Epidermal melanocyte (primary cell): ENCODE results near the gene SETMAR.
"Not testable (repeated sequence)": the region's sequence is repeated elsewhere in the genome, so short reads cannot be mapped to it uniquely, and the experiment has no call there.

Source experiments
- DNase-seq: peaks from one replicate; pipeline ENCODE4 v3.0.0; 2011; ENCODE audit warnings: low spot score; ENCODE audit not compliant: insufficient read length

SETMAR gene

DNA sequence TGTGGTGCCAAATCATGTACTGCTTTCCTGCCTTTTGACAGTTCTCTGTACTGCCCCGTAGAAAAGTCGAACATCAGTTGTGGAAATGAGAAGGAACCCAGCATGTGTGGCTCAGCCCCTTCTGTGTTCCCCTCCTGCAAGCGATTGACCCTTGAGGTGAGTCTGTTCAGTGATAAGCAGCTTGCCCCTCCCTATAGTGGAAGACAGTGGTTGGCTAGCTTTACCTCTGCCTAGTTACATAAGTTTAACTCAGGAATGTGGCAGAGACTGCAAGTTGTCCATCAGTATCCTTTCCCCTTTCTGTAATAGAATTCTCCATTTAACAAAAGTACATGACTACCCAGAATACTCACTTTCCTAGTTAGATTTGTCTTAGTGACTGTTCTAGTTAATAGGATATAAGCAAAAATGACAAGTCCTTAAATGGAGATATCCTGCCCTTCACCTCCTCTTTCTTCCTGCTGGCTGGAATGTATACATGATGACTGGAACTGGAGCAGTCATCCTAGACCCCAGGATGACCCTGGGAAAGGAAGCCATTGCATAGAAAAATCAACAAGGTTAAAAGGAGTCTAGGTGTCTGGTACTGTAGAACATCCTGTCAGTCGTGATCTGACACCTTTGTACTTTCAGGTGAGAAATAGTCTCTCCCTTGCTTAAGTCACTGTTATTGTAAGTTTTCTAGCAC, 10.6 kb downstream of the SETMAR start:
- no peak for DNase-seq

DNA sequence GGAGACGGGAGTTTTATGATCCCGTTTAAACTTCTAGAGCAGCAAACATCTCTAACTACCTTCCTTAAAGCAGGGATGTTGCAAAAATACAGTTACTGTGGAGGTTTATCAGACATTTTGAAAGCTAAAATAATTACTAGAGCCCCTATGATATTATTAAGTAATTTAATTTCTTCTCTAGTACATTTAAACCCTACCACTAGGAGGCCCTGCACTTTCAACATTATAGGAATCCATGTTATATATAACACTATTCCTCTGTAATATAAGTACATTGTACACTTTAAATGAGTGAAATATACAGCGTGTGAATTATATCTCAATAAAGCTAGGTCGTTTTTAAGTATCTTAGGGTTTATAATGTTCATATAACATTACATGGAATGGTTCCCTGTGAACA, 11.5 kb downstream of the SETMAR start:
- no peak for DNase-seq

DNA sequence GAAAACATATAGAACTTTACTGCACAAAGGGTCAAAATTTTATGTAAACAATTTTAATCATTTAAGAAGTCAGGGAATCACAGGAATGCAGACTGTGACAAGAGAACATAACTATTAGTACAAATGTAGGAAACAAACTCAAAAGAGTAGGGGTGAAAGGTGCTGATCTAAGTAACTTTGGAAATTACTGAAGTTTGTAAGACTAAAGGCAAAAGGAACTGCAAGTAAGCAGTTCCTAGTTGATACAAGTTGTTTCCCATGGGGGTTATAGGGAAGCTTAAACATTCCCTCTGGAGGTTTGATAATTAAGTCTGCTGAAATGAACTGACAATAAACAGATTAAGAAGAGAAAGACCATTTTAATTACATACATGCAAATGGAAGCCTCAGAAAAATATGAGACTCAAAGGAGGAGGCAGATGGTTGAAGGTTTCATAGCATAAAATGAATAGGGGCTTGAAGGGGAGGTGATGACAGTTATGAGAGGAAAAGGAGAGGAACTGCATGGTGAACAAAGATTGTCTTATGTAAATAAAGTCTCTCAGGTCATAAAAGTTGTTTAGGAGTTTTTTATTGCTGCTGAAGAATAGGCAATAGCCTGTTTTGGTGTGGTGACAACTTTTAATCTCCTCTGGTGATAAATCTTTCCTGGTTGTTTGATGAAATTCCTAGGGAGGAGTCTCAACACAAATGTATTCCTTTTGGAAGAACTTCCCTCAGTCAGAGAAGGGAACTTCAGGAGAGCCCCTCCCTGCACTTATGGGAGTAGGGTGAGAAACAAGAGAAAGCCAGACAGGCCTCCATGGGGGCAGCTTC, 17.1 kb downstream of the SETMAR start:
- DNase-seq = no peak

DNA sequence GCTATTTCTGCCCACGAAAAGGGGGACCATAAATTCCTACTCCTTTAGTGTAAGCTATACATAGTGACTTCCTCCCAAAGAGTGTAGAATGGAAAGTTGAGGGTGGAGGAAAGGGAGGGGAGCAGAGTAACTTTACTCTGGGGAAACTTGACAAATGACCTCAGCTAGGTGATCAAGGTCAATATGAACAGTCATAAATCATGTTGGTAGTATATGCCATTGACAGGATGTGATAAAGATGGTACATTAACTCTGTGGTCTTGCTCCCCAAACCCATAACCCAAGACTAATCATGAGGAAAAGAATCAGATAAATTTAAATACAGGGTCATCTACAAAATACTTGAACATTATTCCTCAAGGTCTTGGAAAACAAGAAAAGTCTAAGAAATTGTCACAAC, 18.6 kb downstream of the SETMAR start:
- no peak for DNase-seq

DNA sequence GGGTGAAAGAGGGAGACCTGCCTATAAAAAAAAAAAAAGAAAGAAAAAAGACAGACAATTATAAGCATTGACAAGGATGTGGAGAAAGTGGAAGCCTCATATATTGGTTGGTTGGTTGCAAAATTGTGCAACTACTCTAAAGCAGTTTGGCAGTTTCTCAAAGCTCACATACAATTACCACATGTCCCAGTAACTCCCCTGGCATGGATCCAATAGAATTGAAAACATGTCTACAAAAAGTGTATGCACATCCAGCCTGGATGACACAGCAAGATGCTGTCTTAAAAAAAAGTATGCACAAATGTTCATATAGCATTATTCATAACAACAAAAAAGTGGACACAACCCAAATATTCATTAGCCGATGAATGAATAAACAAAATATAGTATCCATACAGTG, 19.5 kb downstream of the SETMAR start:
- DNase-seq = no peak

DNA sequence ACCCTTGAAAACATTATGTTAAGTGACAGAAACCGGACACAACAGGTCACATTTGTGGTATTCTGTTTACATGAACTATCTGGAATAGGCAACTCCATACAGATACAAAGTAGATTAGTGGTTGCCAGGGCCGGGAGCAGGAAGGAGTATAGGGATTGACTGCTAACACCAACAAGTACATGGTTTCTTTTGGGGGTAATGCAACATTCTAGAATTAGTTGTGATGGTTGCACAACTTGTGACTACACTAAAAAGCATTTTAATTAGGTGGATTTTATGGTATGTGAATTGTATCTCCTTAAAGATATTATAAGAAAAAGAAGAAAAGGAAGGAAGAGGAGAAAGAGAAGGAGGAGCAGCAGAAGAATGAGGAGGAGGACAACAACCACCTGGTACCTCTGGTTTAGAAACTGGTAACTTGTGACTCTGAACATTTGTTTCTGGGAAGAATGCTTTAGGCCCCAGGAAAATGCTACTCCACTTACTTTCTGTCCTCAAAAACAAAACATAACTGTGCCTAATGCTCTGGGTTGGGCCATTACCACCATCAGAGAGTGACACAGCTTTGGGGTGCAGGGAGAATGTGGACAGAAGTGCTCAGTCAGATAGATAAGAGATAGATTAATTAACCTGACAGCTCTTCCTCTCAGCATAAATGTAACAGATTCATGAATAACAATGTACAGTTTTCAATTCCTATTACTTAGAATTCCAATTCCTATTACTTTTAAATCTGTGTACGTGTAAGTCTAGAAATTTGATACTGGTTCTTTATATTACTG, 20.3 kb downstream of the SETMAR start:
- DNase-seq = no peak

DNA sequence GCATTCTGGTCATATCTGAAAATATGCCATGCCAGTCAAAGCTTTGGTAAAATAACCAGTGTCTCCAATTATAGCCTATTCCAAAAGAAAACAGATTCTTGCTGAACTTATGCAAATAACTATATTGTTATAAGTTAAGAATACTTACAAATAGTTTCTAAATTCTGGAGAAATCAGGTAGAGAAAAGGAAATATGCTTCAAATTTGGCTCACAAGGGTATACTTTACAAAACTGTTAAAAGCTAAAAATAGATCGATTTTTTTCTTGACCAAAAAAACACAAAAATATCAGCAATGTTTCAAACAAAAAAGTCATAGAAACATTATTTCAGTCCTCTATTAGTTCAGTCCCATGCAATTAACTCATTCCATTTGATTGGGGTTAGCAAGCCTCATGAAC, 23.7 kb downstream of the SETMAR start:
- no peak for DNase-seq

DNA sequence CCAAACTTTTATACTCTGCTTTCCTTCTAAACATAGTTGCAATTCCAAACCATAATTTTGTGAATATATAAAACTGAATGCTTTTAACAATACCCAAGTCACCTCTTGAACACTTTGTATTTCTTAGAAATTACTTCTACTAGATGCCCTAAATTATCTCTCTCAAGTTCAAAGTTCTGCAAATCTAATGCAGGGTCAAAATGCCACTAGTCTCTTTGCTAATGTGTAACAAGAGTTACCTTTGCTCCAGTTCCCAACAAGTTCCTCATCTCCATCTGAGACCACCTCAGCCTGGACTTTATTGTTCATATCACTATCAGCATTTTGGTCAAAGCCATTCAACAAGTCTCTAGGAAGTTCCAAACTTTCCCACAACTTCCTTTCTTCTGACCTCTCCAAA, 26.6 kb downstream of the SETMAR start:
- DNase-seq = not testable (repeated sequence)

DNA sequence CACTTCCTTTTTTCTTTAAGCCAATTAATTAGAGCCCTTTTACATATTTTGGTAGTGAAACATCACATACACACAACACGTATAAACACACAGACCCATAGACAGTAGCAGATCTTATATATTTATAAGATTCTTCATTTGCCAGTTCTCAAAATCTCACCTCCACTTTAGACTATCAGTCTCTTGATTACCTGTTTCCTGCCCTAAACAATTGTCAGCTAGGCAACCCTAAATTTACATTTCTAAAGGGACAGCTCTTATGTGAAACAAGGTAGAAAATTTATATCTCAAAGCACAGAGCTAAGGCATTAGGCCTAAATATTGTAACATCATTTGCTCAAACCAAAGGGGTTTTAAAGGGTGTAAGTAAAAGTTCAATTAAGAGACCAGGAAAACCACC, 28.9 kb downstream of the SETMAR start:
- no peak for DNase-seq

DNA sequence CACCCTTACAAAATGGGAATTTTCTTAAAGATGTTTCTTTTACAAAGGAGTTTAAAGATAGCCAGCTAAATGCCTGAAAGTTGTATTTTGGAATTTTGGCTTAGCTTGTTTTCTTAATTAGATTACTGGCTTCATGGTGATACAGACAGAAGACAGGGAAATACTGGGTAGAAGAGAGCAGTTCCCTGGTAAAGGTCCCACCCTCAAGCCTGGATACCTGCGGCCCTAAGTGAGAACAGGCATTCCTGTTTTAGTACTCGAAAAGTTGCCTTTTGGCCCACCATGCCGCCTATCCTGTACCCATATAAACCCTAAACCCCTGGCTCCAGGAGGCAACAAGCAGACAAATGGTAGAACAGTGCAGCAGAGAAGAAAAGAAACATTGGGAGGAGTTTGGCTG, 29.4 kb downstream of the SETMAR start:
- no peak for DNase-seq

DNA sequence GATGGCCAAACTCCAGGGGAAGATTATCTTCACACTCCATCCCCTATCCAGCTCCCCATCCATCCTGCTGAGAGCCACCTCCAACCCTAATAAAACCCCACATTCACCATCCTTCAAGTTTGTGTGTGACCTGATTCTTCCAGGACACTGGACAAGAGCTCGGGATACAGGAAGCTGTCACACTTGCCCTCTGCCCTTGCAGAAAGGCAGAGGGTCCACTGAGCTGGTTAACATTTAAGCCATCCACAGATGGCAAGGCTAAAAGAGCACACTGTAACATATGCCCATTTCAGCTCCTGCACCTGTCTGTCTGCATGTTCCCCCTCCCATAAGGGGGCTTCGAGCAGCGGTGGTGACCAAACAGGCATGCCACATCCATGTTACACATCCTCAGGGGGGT, 29.8 kb downstream of the SETMAR start:
- no peak for DNase-seq

DNA sequence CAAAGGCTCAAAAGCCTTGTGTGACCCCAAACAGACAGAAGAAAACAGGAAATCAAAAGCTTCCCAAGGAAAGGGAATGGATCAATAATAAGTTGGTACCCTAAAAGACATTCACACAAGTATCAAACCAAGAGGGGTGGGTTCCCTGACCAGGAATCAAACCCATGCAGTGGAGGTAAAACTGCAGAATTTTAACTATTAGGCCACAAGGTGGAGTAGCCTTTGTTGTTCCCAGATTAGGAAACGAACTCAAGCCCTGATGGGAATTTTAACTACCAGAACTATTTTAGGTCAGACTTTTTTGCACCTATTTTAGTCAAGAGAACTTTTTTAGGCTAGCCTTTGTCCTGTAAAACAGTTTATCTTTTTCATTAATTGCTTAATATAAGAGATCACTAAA, 31.4 kb downstream of the SETMAR start:
- no peak for DNase-seq

DNA sequence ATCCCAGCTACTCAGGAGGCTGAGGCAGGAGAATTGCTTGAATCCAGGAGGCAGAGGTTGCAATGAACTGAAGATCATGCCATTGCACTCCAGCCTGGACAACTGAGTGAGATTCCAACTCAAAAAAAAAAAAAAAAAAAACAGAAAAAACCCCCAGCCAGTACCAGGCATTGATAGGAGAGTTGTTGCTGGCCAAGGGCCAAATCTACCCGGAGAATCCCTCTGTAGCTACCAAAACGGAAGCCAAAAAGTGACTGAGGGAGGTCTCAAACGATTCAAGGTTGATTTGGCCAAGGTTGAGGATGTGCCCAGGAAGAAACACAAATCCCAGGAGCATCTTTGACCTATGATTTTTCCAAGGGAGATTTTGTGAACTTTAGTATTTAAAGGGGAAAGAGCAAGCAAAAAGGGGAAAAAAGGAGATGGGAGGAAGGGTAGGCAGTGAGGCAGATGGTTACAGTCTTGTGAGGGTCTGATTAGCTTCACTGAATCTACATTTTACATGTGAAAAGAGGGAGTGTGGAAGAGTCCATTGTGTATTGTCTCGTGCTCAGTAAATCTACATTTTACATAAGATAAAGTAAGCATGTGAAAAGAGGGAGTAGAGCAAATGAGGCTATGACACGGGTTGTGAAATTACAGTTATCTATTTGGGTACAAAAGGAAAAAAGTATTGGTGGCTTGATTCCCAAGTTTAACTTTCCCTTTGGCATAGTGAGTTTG, 32.8 kb downstream of the SETMAR start:
- no peak for DNase-seq

DNA sequence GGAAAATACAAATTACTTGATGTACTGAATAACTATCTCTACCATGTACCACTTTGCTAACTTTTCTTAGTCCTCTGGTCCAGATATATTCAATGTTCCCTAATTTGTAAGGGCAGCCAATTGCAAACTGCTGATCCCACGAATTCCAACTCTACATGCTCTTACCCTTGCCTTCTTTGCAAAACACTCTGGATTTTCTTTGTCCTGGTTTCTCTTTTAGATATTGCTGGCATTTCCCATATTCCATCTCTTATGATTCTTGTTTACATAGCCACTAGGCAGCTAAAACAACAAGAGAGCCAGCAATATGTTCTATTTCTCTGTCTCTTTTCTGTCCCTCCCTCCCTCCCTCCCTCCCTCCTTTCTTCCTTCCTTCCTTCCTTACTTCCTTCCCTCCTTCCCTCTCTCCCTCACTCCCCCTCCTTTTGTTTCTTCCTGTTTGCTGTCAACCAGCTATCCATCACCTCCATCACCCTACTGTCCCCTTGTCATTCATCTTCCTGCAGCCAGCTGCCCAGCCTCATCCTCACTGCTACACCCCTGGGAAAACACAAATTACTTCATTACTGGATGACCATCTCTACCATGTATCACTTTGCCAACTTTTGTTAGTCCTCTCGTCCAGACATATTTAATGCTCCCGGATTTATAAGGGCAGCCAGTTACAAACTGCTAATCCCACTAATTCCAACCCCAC, 33.8 kb downstream of the SETMAR start:
- no peak for DNase-seq

DNA sequence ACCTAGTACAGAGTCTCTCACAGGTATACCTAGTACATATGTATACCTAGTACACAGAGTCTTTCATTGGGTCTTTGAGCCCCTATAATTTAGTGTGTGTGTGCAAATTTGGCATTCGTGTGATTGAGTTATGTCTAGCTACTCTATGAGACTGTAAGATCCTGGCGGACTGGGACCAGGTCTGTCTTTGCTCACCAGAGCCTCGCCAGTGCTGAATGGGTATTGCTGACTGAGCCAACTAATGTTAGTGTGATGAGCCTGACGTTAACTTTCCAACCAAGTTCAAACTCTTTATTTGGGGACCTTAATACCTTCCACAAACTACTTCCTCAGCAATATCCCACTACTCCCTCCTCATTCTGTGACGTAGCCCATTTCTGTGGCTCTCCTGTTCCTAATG, 35.6 kb downstream of the SETMAR start:
- no peak for DNase-seq

DNA sequence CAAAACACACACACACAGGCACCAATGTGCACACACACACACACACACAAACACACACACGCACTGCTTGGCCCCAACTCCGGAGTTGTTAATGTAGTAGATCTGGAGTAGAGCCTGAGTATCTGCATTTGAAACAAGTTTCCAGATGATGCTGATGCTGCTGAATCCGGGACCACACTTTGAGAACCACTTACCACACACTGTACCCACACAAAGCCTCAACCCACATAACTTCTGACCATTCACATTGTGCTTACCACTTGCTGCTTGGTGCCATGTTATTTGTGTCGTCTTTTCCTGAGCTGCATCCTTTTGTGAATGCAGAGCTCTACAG, 36.9 kb downstream of the SETMAR start:
- no peak for DNase-seq

DNA sequence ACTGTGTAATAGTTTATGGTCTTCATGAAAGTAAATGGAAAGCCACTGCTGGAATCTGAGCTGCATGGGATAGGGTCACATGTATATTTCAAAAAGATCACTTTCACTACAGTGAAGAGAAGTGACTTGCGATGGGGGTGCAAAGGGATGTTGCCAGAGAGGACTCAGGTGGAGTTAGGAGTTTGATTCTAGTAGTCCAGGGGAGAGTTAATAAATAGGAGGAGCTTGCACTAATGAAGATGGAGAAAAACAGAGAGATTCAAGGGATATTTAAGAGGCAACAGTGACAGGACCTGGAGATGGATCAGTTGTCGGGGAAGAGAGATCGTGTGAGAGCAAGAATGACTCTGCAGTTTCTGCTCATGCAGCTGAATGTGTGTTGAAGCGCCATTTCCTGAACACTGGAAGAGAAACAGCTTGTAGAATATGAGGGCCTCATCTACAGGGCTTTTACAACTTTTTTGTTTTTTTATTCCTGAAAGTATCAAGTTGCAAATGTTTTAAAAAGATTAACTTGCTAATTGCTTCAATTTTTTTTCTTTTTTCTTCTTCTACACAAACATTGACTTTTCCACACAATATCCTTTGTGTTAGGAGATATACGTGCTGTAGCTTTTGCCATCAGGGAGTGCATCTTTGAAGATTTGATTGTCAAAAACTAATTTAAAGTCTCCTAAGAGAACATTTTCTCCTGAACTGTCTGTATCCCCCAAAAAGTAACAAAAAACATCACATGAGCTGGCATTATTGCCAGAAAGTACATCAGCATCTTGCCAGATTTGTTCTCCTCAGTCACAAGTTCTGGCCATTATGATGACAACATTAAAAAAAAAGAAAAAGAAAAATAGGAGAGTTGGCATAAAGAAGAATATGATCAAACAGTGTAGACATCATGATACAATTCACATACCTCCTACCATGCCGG, 37.5 kb downstream of the SETMAR start:
- DNase-seq = no peak

DNA sequence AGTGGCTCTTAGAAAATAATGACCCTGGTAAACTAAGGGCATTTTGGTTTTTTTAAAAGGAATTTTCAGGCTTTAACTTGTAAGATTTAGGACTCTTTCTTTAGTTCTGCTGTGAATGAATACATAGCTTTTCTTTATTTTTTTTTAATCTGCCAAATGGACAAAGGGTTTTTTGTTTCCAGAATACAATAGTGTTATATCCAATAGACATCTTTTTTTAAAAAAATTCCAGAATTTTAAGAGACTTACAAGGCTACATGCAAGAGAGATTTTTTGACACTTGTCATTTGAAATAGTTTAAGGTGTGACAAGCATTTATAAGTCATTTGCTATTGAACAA, 38.1 kb downstream of the SETMAR start:
- no peak for DNase-seq

DNA sequence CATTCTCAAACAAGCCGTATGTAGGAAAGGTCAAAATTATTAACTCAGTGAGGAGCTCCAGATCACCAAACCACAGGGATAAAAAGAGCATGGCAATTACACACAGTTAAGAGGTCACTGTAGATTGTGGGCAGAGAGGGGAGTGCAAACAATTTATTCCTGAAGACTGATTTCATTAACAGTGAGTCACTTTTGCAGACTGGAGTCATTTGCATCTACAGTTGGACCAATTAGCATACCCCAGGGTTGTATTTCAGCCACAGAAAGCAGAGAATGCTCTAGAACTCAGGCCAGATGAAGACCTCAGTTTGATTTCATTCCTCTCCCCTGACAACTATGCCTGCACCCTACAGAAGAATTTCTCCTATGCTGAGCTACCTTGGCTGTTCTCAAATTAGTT, 40.1 kb downstream of the SETMAR start:
- DNase-seq = no peak

DNA sequence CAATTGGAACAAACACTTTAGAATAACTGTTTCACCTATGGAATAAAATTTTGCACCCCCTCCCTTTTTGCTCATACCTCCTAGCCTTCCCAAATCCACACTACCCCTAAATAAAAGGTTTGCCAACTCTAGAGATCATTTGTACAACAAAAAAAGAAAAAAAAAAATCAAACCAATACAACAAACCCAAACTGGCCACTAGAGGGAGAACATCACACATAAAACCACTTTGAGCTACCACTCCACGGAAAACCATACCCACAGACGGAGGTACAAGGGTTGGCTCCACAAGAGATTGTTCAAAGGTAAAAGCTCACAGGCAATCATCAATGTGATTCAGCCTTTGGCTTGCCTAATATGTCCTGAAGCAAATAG, 47.6 kb downstream of the SETMAR start:
- DNase-seq = peak; percentile 67
